Measurements from ENCODE around the gene PHOX2A. TPM values are rescaled to one million over a fixed set of nuclear protein-coding genes. Genes with fewer than 3 reads are reported as not detected.

The PHOX2A gene
- total RNA-seq, 1 experiment from 2014 or later: not detected

DNA sequence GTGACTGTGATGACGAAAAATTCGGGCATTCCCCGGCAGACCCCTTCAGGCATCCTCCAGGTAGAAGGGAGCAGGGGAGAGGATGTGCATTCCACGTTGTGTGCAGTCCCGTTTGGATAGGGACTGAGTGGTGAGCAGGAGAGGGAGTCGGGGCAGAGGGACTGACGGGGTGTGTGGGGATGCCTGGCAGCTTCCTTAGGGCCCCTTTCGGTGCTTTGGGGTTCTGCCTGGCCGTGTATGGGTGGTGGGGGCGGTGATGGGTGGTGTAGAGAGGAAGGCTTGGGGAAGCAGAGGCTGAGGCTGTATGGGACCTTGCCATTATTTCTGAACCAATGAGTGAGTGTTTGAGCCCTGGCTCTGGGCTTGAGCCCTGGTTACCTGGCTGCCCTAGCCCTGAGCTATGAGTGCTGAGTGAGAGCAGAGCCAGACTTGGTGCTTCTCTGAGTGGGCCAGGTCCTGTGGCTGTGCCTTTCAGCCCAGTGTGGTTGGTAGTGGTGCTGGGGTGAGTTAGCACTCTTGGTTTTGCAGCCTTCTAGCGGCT lies 18.5 kb downstream of the PHOX2A start:
- intact Hi-C loops (cut with micrococcal nuclease): loop anchor here (2.0 kb wide), 1 partner anchor 13 kb away; no protein-coding TSS in a partner anchor
- H4K20me1 ChIP-seq (ENCODE audit: low read length): no peaks in the 10 kb centered on the region
- no peak for TF ChIP-seq EZH2 (IDR thresholded peaks at IDR 0.05; ENCODE audit: low read length, unreplicated experiment)
- TF ChIP-seq, protein P1, sequence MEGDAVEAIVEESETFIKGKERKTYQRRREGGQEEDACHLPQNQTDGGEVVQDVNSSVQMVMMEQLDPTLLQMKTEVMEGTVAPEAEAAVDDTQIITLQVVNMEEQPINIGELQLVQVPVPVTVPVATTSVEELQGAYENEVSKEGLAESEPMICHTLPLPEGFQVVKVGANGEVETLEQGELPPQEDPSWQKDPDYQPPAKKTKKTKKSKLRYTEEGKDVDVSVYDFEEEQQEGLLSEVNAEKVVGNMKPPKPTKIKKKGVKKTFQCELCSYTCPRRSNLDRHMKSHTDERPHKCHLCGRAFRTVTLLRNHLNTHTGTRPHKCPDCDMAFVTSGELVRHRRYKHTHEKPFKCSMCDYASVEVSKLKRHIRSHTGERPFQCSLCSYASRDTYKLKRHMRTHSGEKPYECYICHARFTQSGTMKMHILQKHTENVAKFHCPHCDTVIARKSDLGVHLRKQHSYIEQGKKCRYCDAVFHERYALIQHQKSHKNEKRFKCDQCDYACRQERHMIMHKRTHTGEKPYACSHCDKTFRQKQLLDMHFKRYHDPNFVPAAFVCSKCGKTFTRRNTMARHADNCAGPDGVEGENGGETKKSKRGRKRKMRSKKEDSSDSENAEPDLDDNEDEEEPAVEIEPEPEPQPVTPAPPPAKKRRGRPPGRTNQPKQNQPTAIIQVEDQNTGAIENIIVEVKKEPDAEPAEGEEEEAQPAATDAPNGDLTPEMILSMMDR (conservative IDR thresholded peaks at IDR 0.05; ENCODE audit: low read depth, low read length): no peak
- no peak for TF ChIP-seq EZH2phosphoT487 (IDR thresholded peaks at IDR 0.05; ENCODE audit: borderline replicate concordance, low read length)

DNA sequence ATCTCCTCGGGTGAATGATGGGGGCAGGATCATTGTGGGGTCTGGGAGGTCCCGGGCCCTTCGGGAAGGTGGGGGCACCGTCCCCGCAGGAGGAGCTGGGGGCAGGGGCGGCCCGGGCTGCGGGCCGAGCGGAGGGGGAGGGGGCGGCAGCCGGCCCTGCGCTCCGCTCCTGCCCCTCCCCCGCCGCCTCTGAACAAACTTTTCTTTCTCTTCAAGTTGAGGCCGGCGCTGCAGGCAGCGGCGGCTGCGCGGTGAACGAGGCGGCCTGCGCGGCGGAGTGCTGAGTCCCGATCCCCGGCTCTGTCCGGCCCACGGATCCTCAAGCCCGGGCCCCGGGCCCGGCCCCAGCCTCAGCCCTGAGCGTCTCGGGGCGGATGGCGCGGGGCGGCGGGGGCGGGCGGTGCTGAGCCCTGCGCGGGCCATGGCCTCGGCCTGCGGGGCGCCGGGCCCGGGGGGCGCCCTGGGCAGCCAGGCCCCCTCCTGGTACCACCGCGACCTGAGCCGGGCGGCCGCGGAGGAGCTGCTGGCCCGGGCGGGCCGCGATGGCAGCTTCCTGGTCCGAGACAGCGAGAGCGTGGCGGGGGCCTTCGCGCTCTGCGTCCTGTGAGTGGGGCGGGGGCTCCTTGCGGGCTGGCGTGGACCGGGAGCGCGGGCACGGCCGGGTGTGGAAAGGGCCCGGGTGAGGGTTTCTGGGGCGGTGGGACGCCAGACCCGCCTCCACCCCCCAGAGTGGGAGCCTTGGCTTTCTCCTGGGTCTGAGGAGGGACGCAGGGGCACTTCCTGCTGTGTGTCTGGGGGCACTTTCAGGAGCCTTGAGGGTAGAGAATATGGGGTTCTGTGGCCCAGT lies 19.2 kb downstream of the PHOX2A start, which contains the start of gene INPPL1:
Gene INPPL1, plus strand, starts transcription at position 204 of the 847 bp plus-strand sequence. Its CDS starts 218 bp downstream, at position 422.
- peak within 1 kb of the TSS; percentile 66 for H3K9ac ChIP-seq (ENCODE audit: low read length)
- H3K79me2 ChIP-seq (ENCODE audit: low read length): peaks cover 37% of the 10 kb centered on the region
- no TSS peak for BruUV-seq (replicated peaks)
- no peaks in the 10 kb centered on the region for H3K9me2 ChIP-seq (replicated peaks; ENCODE audit: low read length)
- H3K4me1 ChIP-seq (ENCODE audit: insufficient read depth, low read length): peaks cover 14% of the 10 kb centered on the region
- no peaks in the 10 kb centered on the region for H3K27me3 ChIP-seq (ENCODE audit: low read length)
- ChIA-PET CTCF (interaction anchor here (0.6 kb wide), 1 partner anchor 21 kb away, joined by 4 read pairs; no protein-coding TSS in a partner anchor), POLR2A (ENCODE audit: unreplicated experiment) (no interaction called here)
- H3K9me3 ChIP-seq (ENCODE audit: low read length): no peaks in the 10 kb centered on the region
- intact Hi-C loops (cut with micrococcal nuclease): loop anchor here (2.0 kb wide), 1 partner anchor 14 kb away; no protein-coding TSS in a partner anchor
- ATAC-seq (peak; percentile 7), DNase-seq (peak; percentile 43)
- H3K36me3 ChIP-seq (ENCODE audit: low read depth, low read length): peaks cover 14% of the 10 kb centered on the region; the same call in 1 of the 2 replicates
- H3K4me2 ChIP-seq (ENCODE audit: low read length): peak within 1 kb of the TSS; percentile 100
- peak within 1 kb of the TSS; percentile 97 for H3K4me3 ChIP-seq (ENCODE audit: low read length)
- TF ChIP-seq EZH2 (IDR thresholded peaks at IDR 0.05; ENCODE audit: low read length, unreplicated experiment): no peak
- TF ChIP-seq, protein P1 (conservative IDR thresholded peaks at IDR 0.05; ENCODE audit: low read depth, low read length): no peak
- no peak for TF ChIP-seq EZH2phosphoT487 (IDR thresholded peaks at IDR 0.05; ENCODE audit: borderline replicate concordance, low read length)
- H2AFZ ChIP-seq (ENCODE audit: low read length): peak within 1 kb of the TSS; percentile 99
- H3F3A ChIP-seq (ENCODE audit: low read length, unreplicated experiment): no peaks in the 10 kb centered on the region
- H3K27ac ChIP-seq (ENCODE audit: low read length): peak within 1 kb of the TSS; percentile 34
- H4K20me1 ChIP-seq (ENCODE audit: low read length): no peaks in the 10 kb centered on the region

More for the DNA sequence above, 18.5 kb downstream of the PHOX2A start:
- Histone ChIP-seq H3K27ac (ENCODE audit: low read length) (no peak overlapping the region), H2AFZ (ENCODE audit: low read length) (peak overlapping the region; percentile 79), H3K9ac (ENCODE audit: low read length) (peak overlapping the region; percentile 66), H3K36me3 (ENCODE audit: low read depth, low read length) (peaks cover 21% of the 10 kb centered on the region), H3K79me2 (ENCODE audit: low read length) (peaks cover 37% of the 10 kb centered on the region), H3K4me3 (ENCODE audit: low read length) (peak overlapping the region; percentile 97), H3K4me1 (ENCODE audit: insufficient read depth, low read length) (peaks cover 14% of the 10 kb centered on the region), H3K9me2 (replicated peaks; ENCODE audit: low read length) (no peaks in the 10 kb centered on the region), H3K27me3 (ENCODE audit: low read length) (no peaks in the 10 kb centered on the region), H3K4me2 (ENCODE audit: low read length) (peak overlapping the region; percentile 100), H3K9me3 (ENCODE audit: low read length) (no peaks in the 10 kb centered on the region), H3F3A (ENCODE audit: low read length, unreplicated experiment) (no peaks in the 10 kb centered on the region)
- CTCF ChIA-PET: interaction anchor here (0.6 kb wide), 1 partner anchor 21 kb away, joined by 4 read pairs; no protein-coding TSS in a partner anchor
- 0 out of 2 replicates have a peak, but pooled peaks have one; percentile 2 for ATAC-seq
- no TSS peak for BruUV-seq (replicated peaks)
- POLR2A ChIA-PET (ENCODE audit: unreplicated experiment): interaction anchor here (0.5 kb wide), 1 partner anchor 9 kb away, joined by 7 read pairs; no protein-coding TSS in a partner anchor
- DNase-seq: peak; percentile 31
